ENCODE results near the gene IPO8. TPM values are rescaled to one million over a fixed set of nuclear protein-coding genes. Genes with fewer than 3 reads are reported as not detected.

Gene IPO8
- total RNA-seq, 2 donors from 2014 or later: 28.8 to 49.4 TPM

GRCh38 chr12:30707613-30708342, 12.1 kb upstream of the IPO8 start:
- Histone ChIP-seq H3K27ac (no peak overlapping the region), H3K27me3 (replicated peaks; ENCODE audit: insufficient read depth) (no peaks in the 10 kb centered on the region), H3K4me1 (ENCODE audit: control insufficient read depth in 1 of 2, low read depth in 2 of 2) (no peaks in the 10 kb centered on the region), H3K36me3 (peaks cover 12% of the 10 kb centered on the region), H3K9me3 (no peaks in the 10 kb centered on the region), H3K4me3 (no peak overlapping the region)
- DNase-seq (ENCODE audit: low spot score) (no peak), ATAC-seq (ENCODE audit: insufficient number of reproducible peaks, low FRiP score, low read depth) (no peak)
- TF ChIP-seq CTCF (IDR thresholded peaks at IDR 0.05): no peak

DNA sequence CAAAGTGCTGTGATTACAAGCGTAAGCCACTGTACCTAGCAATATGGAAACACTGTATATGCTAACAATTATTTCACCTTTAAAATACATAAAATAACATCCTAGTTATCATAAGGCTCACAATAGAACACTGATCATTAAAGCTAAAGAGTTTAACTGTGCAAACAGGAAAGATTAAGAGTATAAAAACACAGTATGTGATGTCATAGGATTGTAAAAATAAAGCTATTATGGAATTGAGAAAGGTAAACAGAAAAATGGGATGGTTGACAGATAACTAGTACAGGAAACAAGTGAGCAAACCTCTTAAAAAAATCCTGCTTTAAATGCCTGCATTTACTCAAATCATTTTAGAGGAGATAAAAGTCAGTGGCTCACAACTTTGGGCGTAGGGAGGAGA, 10.8 kb upstream of the IPO8 start:
- no peak for TF ChIP-seq CTCF (IDR thresholded peaks at IDR 0.05)
- ATAC-seq (ENCODE audit: insufficient number of reproducible peaks, low FRiP score, low read depth) (no peak), DNase-seq (ENCODE audit: low spot score) (no peak)
- Histone ChIP-seq H3K9me3 (no peaks in the 10 kb centered on the region), H3K36me3 (peaks cover 10% of the 10 kb centered on the region), H3K27ac (no peak overlapping the region), H3K4me3 (no peak overlapping the region), H3K27me3 (replicated peaks; ENCODE audit: insufficient read depth) (no peaks in the 10 kb centered on the region), H3K4me1 (ENCODE audit: control insufficient read depth in 1 of 2, low read depth in 2 of 2) (no peaks in the 10 kb centered on the region)

GRCh38 chr12:30701056-30701455, 5.4 kb upstream of the IPO8 start:
- H3K4me1 ChIP-seq (ENCODE audit: control insufficient read depth in 1 of 2, low read depth in 2 of 2): peaks cover 0 to 6% of the 10 kb centered on the region in 2 donors
- DNase-seq (ENCODE audit: low spot score): no peak
- H3K36me3 ChIP-seq: no peaks in the 10 kb centered on the region
- H3K27ac ChIP-seq: no peak overlapping the region
- no peaks in the 10 kb centered on the region for H3K27me3 ChIP-seq (replicated peaks; ENCODE audit: insufficient read depth)
- no peak for ATAC-seq (ENCODE audit: insufficient number of reproducible peaks, low FRiP score, low read depth)
- H3K4me3 ChIP-seq: no peak overlapping the region
- TF ChIP-seq CTCF (IDR thresholded peaks at IDR 0.05): no peak
- no peaks in the 10 kb centered on the region for H3K9me3 ChIP-seq

DNA sequence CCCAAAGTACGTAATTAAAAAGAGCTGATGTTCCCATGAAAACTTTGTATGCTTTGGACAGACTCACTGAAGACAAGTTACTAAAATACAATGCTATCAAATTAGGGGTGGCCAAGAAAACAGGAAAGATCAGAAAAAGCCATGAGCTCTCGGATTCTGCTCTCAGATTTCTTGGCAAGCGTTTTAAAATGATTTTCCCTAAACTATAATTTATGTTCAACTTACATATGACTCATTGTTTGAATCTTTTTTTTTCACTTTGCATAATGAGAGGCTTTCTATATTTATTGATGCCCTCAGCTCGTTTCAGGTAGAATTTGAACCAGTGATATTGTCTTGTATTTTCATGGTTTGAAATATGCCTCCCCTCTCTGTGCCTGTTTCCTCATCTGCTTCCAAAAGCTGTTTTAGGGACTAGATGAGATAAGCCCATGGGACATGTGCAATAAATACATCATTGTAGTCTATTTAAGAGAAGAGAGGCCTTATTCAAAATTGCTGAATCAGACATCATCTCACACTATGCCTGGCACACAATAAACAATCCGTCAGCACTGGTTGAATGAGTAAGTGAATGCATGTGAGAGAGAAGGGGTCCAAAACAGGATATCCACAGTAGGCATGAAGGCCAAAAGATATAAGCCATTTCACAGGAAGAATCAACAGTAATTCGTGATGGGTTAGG, 4.7 kb upstream of the IPO8 start:
- H3K9me3 ChIP-seq: no peaks in the 10 kb centered on the region
- no peak overlapping the region for H3K27ac ChIP-seq
- TF ChIP-seq CTCF (IDR thresholded peaks at IDR 0.05): no peak

DNA sequence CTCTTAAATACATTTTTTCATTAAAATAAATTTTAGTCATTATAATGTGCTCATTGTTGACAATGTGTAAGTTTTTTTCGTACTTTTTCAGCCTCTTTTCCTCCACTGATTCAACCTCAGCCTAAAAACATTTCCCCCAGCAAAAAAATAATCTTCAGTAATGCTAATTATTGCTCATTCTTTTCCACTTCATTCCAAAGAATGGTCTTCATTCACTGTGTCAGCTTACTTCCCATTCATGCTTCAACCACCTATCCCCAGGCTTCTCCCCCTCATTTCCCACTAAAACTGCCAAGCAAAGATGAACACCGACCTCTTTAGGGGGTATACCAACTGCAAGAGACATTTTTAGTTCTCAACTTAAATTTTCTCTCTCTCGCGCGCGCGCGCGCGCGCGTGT, 2.7 kb upstream of the IPO8 start:
- Histone ChIP-seq H3K4me1 (ENCODE audit: control insufficient read depth in 1 of 2, low read depth in 2 of 2) (peaks cover 13 to 19% of the 10 kb centered on the region in 2 donors), H3K9me3 (no peaks in the 10 kb centered on the region), H3K4me3 (no peak overlapping the region), H3K27ac (no peak overlapping the region), H3K36me3 (no peaks in the 10 kb centered on the region), H3K27me3 (replicated peaks; ENCODE audit: insufficient read depth) (no peaks in the 10 kb centered on the region)
- TF ChIP-seq CTCF (IDR thresholded peaks at IDR 0.05): no peak
- no peak for ATAC-seq (ENCODE audit: insufficient number of reproducible peaks, low FRiP score, low read depth)
- no peak for DNase-seq (ENCODE audit: low spot score)

More for the DNA sequence above, 4.7 kb upstream of the IPO8 start:
- no peak overlapping the region for H3K4me3 ChIP-seq
- H3K27me3 ChIP-seq (replicated peaks; ENCODE audit: insufficient read depth): no peaks in the 10 kb centered on the region
- ATAC-seq (ENCODE audit: insufficient number of reproducible peaks, low FRiP score, low read depth): no peak
- peaks cover 0 to 7% of the 10 kb centered on the region in 2 donors for H3K4me1 ChIP-seq (ENCODE audit: control insufficient read depth in 1 of 2, low read depth in 2 of 2)
- H3K36me3 ChIP-seq: no peaks in the 10 kb centered on the region
- no peak for DNase-seq (ENCODE audit: low spot score)
